Type B pancreatic cell (in vitro differentiated cells): ENCODE results near the gene COPA. TPM values are rescaled to one million over a fixed set of nuclear protein-coding genes. Genes with fewer than 3 reads are reported as not detected.

ENCODE experiments used
- DNase-seq: peaks from one replicate; pipeline ENCODE4 v3.0.0; 2021; ENCODE audit warnings: mixed read lengths; ENCODE audit not compliant: unreplicated experiment; ENCODE audit errors: extremely low spot score
- H3K27ac Mint-ChIP-seq: 2 replicates; pipeline ENCODE4 v1.8.0; 2021; ENCODE audit warnings: mild to moderate bottlenecking, mixed read lengths
- H3K27me3 Mint-ChIP-seq: 2 replicates; pipeline ENCODE4 v1.8.0; 2021; ENCODE audit warnings: mixed read lengths
- H3K36me3 Mint-ChIP-seq: 2 replicates; pipeline ENCODE4 v1.8.0; 2021; ENCODE audit warnings: mixed read lengths
- H3K4me1 Mint-ChIP-seq: one replicate; pipeline ENCODE4 v1.8.0; 2021; ENCODE audit warnings: mixed read lengths; ENCODE audit not compliant: unreplicated experiment
- H3K4me3 Mint-ChIP-seq: 2 replicates; pipeline ENCODE4 v1.8.0; 2021; ENCODE audit warnings: mild to moderate bottlenecking, mixed read lengths
- H3K9me3 Mint-ChIP-seq: 2 replicates; pipeline ENCODE4 v1.8.0; 2021; ENCODE audit warnings: mixed read lengths
- total RNA-seq: library from RNA; stranded (reverse); gene quantifications from 2 replicates; pipeline ENCODE4 v1.2.1, GENCODE V29; 2021; ENCODE audit warnings: low replicate concordance
- TF ChIP-seq, protein P1 (sequence below): fragments of 200-600 bp; sonication (generic); conservative IDR thresholded peaks from 2 replicates; pipeline ENCODE4 v1.5.0; 2021; ENCODE audit warnings: antibody characterized with exemption, mild to moderate bottlenecking

COPA gene
- total RNA-seq, 1 donor from 2014 or later: 174 TPM

DNA sequence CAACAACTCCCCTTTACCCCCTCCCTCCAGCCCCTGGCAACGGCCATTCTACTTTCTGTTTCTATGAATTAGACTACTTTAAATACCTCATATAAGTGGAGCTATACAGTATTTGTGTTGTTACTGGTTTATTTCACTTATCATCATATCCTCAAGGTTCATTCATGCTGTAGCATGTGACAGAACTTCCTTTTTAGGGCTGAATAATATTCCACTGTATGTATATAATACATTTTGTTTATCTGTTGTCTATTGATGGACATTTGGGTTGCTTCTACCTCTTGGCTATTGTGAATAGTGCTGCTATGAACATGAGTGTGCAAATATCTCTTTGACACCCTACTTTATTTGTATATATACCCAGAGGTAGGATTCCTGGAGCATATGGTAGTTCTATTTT, 26.0 kb upstream of the COPA start:
- Mint-ChIP-seq H3K9me3 (no peaks in the 10 kb centered on the region), H3K4me1 (peaks cover 17% of the 10 kb centered on the region), H3K27ac (no peak overlapping the region), H3K4me3 (no peak overlapping the region), H3K36me3 (no peaks in the 10 kb centered on the region), H3K27me3 (peaks cover 13% of the 10 kb centered on the region)
- no peak for DNase-seq
- TF ChIP-seq, protein P1, sequence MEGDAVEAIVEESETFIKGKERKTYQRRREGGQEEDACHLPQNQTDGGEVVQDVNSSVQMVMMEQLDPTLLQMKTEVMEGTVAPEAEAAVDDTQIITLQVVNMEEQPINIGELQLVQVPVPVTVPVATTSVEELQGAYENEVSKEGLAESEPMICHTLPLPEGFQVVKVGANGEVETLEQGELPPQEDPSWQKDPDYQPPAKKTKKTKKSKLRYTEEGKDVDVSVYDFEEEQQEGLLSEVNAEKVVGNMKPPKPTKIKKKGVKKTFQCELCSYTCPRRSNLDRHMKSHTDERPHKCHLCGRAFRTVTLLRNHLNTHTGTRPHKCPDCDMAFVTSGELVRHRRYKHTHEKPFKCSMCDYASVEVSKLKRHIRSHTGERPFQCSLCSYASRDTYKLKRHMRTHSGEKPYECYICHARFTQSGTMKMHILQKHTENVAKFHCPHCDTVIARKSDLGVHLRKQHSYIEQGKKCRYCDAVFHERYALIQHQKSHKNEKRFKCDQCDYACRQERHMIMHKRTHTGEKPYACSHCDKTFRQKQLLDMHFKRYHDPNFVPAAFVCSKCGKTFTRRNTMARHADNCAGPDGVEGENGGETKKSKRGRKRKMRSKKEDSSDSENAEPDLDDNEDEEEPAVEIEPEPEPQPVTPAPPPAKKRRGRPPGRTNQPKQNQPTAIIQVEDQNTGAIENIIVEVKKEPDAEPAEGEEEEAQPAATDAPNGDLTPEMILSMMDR: no peak

DNA sequence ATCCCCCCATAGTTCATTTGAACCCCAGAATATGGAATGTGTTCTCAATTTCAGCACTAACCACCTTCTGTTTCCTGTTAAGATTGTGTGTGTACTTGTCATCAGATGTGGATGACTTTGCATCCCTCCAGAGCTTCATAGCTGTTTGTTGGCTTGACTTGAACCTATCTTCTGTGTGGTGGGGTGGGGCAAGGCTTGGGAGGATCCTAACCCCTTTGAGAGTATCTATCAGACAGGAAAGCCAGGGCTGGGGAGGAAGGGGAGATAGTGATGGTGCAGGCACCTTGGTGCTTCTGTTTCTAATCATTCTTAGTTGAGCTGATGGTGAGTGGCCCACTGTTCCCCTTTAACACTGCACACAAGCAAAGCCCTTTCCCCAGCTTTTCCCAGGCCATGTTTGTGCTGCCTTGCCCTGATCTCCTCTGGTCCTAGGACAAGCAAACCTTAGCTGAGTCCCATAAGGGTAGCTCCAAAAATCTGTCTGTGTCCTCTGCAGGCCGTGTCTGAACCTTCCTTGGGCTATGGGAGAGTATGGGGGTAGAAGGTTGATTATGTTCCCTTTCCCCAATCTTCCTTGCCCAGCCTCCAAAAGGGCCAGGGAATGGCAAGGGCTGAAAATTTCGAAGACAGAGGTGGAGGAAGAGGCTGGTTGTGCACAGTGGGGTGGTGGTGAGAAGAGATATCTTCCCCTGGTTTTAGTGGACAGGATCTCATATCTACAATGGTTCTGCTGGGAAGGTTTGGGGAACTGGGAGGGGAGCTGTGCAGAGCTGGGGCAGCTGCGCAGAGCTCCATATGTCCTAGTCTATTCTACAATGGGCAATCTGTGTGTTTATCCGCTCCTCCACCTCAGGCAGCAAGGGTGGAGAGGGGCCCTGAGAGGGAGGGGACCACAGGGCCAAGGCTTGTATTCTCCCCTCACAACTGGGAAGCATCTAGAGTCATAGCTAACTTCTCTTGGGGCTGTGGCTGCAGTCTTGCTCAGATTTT, 25.2 kb upstream of the COPA start:
- Mint-ChIP-seq H3K9me3 (no peaks in the 10 kb centered on the region), H3K27ac (no peak overlapping the region), H3K27me3 (peaks cover 13% of the 10 kb centered on the region), H3K4me3 (no peak overlapping the region), H3K4me1 (peaks cover 17% of the 10 kb centered on the region), H3K36me3 (no peaks in the 10 kb centered on the region)
- TF ChIP-seq, protein P1: no peak
- peak; percentile 34 for DNase-seq

DNA sequence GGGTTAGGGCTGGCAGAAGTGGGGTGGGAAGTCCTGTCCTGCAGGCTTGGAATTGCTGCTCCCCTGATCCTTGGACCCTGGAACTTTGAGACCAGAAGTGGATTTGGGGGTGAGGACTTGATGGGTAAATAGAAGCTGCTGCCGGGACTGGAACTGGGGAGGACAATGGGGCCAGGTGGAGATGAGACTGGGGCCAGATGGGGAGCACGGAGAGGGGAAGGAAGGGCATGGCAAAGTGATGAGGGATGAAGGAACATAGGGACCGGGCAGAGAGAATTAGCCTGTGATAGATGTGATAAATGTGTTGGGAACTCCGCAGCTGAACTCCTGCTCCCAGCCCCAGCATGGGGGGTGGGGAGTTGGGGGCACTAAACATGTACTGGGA, 24.5 kb upstream of the COPA start:
- Mint-ChIP-seq H3K9me3 (no peaks in the 10 kb centered on the region), H3K4me1 (peaks cover 21% of the 10 kb centered on the region), H3K4me3 (no peak overlapping the region), H3K27me3 (peaks cover 13% of the 10 kb centered on the region), H3K27ac (no peak overlapping the region), H3K36me3 (no peaks in the 10 kb centered on the region)
- peak; percentile 43 for DNase-seq
- TF ChIP-seq, protein P1: no peak

DNA sequence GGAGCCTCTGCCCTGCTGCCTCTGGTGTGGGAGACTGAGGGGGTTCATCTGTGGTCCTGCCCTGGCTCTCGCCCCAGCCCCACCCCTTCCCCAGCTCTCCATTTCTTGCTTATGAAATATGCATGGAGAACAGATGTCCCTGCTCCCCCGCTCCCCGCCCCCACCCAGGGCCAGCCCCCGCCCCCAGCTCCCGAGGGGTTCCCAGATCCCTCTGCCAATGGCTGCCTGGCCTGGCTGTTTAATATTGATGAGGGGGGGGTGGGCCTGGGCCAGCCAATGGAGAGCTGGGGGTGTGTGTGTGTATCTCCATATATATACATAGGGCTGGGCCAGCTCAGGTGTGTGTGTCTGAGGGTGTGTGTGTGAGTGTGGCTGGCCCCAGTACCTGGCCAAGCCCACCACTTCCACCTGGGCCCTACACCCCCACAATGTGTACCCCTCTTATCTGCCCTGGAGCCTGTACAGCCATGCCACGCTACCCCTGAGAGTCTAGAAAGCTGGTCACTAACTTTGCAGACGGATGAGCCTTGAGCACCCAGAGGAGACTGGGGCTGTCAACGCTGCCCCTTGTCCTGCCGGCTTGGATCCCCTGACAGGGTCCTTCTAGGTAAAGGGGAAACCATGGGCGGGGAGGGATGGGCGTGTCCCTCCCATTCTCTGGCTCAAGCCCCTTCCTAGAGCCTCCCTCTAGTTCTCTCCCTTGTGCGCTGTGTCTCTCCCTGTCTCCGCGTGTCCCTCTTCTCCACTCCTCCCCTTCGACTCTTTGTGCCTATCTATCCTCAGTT, 23.9 kb upstream of the COPA start, which contains the start of gene NHLH1:
Gene NHLH1, plus strand, starts transcription at position 341 of the 785 bp plus-strand sequence. CDS start 3,661 bp downstream, outside the sequence.
- no peak for DNase-seq
- Mint-ChIP-seq H3K4me3 (no peak within 1 kb of the TSS), H3K27ac (no peak within 1 kb of the TSS), H3K9me3 (no peaks in the 10 kb centered on the region), H3K36me3 (no peaks in the 10 kb centered on the region), H3K27me3 (peaks cover 13% of the 10 kb centered on the region), H3K4me1 (peaks cover 27% of the 10 kb centered on the region)
- TF ChIP-seq, protein P1: no peak

DNA sequence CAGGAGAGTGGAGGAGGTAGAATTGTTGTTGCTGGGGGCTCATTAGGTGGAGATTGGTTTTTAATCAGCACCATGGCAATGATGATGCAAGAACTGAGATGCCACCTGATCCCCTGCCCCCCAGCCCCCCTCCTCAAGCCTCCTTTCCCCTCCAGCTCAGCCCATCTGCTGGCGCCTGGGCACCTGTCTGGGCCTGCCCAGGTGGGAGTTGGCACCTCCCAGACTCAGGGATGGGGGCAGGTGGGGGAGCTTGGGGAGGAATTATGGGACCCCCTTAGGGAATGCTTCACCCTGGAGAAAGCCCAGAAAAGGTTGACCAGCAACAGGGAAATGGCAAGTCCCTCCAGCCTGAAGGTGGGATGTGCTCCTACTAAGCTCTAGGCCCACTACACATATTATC, 22.3 kb upstream of the COPA start:
- peaks cover 11% of the 10 kb centered on the region for H3K36me3 Mint-ChIP-seq
- no peaks in the 10 kb centered on the region for H3K9me3 Mint-ChIP-seq
- H3K27me3 Mint-ChIP-seq: peaks cover 13% of the 10 kb centered on the region
- no peak overlapping the region for H3K4me3 Mint-ChIP-seq
- peak; percentile 47 for DNase-seq
- TF ChIP-seq, protein P1: no peak
- H3K4me1 Mint-ChIP-seq: peaks cover 27% of the 10 kb centered on the region
- H3K27ac Mint-ChIP-seq: no peak overlapping the region
